ENCODE data around the gene PHYH. TPM values are rescaled to one million over a fixed set of nuclear protein-coding genes. Genes with fewer than 3 reads are reported as not detected.
"Not testable (repeated sequence)": the region's sequence is repeated elsewhere in the genome, so short reads cannot be mapped to it uniquely, and the experiment has no call there.

The PHYH gene
- total RNA-seq, 1 donor from 2014 or later, result 11.1 TPM

DNA sequence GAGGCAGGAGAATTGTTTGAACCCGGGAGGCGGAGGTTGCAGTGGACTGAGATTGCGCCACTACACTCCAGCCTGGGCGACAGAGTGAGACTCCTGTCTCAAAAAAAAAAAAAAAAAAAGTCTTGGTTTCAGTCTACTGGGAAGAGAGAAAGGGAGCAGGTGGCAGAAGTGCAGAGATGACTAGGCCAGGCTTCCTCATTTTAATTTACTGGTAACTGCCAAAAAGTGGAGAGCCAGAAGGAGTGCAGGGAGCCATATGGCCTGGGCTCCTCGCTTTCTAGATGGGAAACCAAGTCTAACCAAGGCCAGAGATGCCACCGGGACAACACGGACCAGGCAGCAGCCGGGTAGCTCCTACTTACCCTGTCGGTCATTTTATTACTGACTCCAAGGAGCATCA is 36.0 kb upstream of the PHYH start:
- intact Hi-C loops (cut with micrococcal nuclease), result no loop called here
- Mint-ChIP-seq H3K27me3 (ENCODE audit: insufficient read depth) (no peaks in the 10 kb centered on the region), H3K36me3 (ENCODE audit: low read depth) (peaks cover 43% of the 10 kb centered on the region), H3K9me3 (no peaks in the 10 kb centered on the region), H3K4me3 (no peak overlapping the region), H3K27ac (no peak overlapping the region), H3K4me1 (ENCODE audit: low read depth) (peaks cover 31% of the 10 kb centered on the region)
- DNase-seq (ENCODE audit: low spot score), result no peak

DNA sequence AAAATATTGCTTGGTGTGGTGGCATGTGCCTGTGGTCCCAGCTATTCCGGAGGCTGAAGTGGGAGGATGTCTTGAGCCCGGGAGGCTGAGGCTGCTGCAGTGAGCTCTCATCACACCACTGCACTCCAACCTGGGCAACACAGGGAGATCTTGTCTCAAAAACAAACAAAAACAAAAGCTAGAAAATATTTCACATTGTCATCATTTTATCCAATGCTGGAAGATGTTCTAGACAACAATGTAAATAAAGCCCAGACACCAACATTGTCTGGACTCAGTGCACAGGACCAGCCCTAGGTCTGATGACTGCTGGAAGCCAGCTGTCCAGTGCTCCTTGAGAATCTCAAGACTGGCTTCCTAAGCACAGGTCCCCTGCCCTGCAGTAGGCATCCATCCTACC is 34.7 kb upstream of the PHYH start:
- H3K4me1 Mint-ChIP-seq (ENCODE audit: low read depth), result peaks cover 19% of the 10 kb centered on the region
- no peaks in the 10 kb centered on the region for H3K27me3 Mint-ChIP-seq (ENCODE audit: insufficient read depth)
- H3K9me3 Mint-ChIP-seq, result no peaks in the 10 kb centered on the region
- no peak overlapping the region for H3K27ac Mint-ChIP-seq
- intact Hi-C loops (cut with micrococcal nuclease), result no loop called here
- DNase-seq (ENCODE audit: low spot score), result no peak
- no peak overlapping the region for H3K4me3 Mint-ChIP-seq
- H3K36me3 Mint-ChIP-seq (ENCODE audit: low read depth), result peaks cover 46% of the 10 kb centered on the region

DNA sequence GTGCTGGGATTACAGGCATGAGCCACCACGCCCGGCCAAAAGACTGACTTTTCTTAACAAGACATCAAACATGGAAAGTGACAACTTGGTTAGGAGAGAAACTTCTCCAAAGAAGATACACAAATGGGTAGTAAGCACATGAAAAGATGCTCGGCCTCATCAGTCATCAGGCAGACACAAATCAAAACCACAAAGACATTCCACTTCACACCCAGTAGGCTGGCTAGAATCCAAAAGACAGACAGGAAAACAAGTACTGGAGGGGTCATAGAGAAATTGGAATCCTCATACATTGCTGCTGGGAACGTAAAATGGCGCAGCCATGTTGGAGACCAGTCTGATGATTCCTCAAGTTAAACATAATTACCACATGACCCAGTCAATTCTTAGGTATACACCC is 31.8 kb upstream of the PHYH start:
- Mint-ChIP-seq H3K4me3 (no peak overlapping the region), H3K36me3 (ENCODE audit: low read depth) (peaks cover 46% of the 10 kb centered on the region), H3K27me3 (ENCODE audit: insufficient read depth) (no peaks in the 10 kb centered on the region), H3K27ac (no peak overlapping the region), H3K4me1 (ENCODE audit: low read depth) (peaks cover 8% of the 10 kb centered on the region), H3K9me3 (no peaks in the 10 kb centered on the region)
- intact Hi-C loops (cut with micrococcal nuclease), result no loop called here
- no peak for DNase-seq (ENCODE audit: low spot score)

DNA sequence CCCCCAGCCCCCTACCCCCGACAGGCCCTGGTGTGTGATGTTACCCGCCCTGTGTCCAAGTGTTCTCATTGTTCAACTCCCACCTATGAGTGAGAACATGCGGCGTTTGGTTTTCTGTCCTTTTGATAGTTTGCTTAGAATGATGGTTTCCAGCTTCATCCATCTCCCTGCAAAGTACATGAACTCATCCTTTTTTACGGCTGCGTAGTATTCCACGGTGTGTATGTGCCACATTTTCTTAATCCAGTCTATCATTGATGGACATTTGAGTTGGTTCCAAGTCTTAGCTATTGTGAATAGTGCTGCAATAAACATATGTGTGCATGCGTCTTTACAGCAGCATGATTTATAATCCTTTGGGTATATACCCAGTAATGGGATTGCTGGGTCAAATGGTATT is 31.1 kb upstream of the PHYH start:
- H3K27me3 Mint-ChIP-seq (ENCODE audit: insufficient read depth); H3K4me1 Mint-ChIP-seq (ENCODE audit: low read depth); H3K27ac Mint-ChIP-seq; H3K4me3 Mint-ChIP-seq; H3K9me3 Mint-ChIP-seq; intact Hi-C loops (cut with micrococcal nuclease); DNase-seq (ENCODE audit: low spot score): not testable (repeated sequence)
- peaks cover 45% of the 10 kb centered on the region for H3K36me3 Mint-ChIP-seq (ENCODE audit: low read depth)

DNA sequence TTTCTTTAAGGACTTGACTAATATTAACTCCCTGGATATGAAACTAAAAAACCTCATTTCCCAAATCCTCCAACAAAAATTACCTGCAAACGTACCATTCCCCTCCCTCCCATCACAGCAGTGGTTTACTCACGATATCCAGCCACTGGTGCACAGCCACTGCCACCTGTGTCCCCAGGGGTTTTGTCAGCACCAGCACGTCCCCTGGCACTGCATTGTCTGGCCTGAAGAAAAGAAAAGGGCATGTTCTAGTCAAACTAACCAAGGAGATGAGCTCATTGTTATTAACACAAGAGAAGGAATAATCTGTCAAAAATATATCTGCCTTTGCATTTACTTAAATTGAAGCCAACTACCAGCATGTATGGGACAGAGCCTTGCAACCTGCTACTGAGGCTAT is 29.7 kb upstream of the PHYH start:
- H3K4me1 Mint-ChIP-seq (ENCODE audit: low read depth), result no peaks in the 10 kb centered on the region
- H3K27me3 Mint-ChIP-seq (ENCODE audit: insufficient read depth), result no peaks in the 10 kb centered on the region
- intact Hi-C loops (cut with micrococcal nuclease), result no loop called here
- no peak overlapping the region for H3K27ac Mint-ChIP-seq
- peaks cover 53% of the 10 kb centered on the region for H3K36me3 Mint-ChIP-seq (ENCODE audit: low read depth)
- no peaks in the 10 kb centered on the region for H3K9me3 Mint-ChIP-seq
- no peak for DNase-seq (ENCODE audit: low spot score)
- H3K4me3 Mint-ChIP-seq, result no peak overlapping the region

DNA sequence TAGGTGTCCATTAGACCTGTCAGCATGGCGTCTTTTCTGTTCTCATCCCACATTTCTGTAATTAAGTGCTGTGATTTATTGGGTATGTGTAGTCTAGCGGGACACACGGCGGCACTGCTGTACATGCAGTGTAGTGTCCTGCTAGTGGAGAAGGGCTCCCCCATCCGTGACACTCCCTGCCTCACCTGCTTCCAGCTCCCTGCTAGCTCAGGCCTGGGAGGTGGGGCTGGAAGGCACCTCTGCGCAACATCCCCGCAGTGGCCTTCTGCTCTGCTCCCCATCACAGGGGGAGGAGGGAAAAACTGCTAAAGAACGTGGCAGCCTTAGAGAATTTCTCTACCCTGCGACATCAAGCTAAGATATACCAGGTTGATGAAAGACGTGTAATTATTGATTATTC is 28.7 kb upstream of the PHYH start:
- peaks cover 55% of the 10 kb centered on the region for H3K36me3 Mint-ChIP-seq (ENCODE audit: low read depth)

DNA sequence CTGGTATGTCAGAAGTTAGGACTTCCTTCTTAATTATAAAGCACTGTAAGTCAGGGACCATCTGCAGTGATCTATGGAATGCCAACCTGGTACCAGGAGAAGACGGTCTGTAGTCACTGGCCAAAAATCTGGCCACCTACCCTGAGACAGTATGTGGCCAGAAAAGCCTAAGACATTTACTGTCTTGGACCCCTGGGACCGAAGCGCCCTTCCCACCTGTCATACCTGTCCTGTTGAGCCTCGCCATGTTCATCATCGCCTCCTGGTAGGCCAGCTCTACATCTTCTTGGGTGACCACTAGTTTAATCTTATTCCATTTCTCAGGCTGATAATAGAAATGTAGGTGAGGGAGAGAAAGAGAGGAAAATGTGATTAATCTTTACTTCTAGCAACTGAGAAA is 28.3 kb upstream of the PHYH start:
- peaks cover 51% of the 10 kb centered on the region for H3K36me3 Mint-ChIP-seq (ENCODE audit: low read depth)
- no peak overlapping the region for H3K4me3 Mint-ChIP-seq
- DNase-seq (ENCODE audit: low spot score), result no peak
- intact Hi-C loops (cut with micrococcal nuclease), result no loop called here
- H3K4me1 Mint-ChIP-seq (ENCODE audit: low read depth), result no peaks in the 10 kb centered on the region
- H3K27ac Mint-ChIP-seq, result no peak overlapping the region
- H3K27me3 Mint-ChIP-seq (ENCODE audit: insufficient read depth), result no peaks in the 10 kb centered on the region
- no peaks in the 10 kb centered on the region for H3K9me3 Mint-ChIP-seq

More for the DNA sequence above, 28.7 kb upstream of the PHYH start:
- no peaks in the 10 kb centered on the region for H3K9me3 Mint-ChIP-seq
- H3K27me3 Mint-ChIP-seq (ENCODE audit: insufficient read depth), result no peaks in the 10 kb centered on the region
- no peaks in the 10 kb centered on the region for H3K4me1 Mint-ChIP-seq (ENCODE audit: low read depth)
- DNase-seq (ENCODE audit: low spot score), result no peak
- intact Hi-C loops (cut with micrococcal nuclease), result no loop called here
- no peak overlapping the region for H3K4me3 Mint-ChIP-seq
- no peak overlapping the region for H3K27ac Mint-ChIP-seq

DNA sequence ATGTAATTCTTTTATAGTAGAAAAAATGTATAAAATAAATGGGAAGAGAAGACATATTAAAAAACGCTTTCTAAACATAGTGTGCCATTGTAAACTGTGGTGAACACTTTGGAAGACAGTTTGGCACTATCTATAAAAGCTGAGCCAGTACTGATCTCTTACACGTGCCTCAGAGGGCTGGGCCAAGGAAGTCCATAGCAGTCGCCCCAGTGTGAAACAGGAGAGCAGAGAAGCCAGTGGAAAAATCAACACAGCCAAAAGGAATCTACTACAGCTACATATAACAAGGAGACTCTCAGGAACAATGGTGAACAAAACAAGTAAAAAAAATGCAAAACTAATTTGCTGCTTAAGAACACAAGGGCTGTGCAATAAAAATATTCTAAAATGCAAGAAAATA is 27.7 kb upstream of the PHYH start:
- intact Hi-C loops (cut with micrococcal nuclease), result no loop called here
- DNase-seq (ENCODE audit: low spot score), result no peak
- no peaks in the 10 kb centered on the region for H3K27me3 Mint-ChIP-seq (ENCODE audit: insufficient read depth)
- no peaks in the 10 kb centered on the region for H3K4me1 Mint-ChIP-seq (ENCODE audit: low read depth)
- no peaks in the 10 kb centered on the region for H3K9me3 Mint-ChIP-seq
- no peak overlapping the region for H3K27ac Mint-ChIP-seq
- peaks cover 53% of the 10 kb centered on the region for H3K36me3 Mint-ChIP-seq (ENCODE audit: low read depth)
- no peak overlapping the region for H3K4me3 Mint-ChIP-seq

DNA sequence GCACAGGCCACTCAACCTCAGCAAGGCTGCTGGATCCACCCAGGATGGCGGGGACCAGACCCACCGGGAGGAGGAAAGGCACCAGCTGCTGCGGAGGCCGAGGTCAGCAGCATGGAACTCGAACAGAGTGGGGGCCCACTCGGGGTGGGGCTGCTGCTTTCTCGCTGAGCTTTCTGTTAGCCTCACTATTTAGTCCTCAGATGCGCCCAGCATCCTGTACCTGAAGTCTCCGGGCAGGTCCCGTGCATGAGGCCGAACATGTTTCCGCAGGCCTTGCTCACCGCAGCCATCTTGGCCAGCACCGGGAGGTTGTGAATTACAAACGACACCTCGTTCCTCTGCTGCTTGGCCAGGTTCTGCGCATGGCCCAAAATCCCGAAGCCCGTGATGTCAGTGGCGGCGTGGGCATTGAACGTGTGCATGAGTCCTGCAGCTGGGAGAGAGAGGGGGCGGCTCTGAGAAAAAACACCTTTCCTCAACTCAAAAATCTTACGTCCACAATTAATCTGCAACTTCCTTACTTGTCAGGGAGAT is 22.8 kb upstream of the PHYH start:
- no peaks in the 10 kb centered on the region for H3K4me1 Mint-ChIP-seq (ENCODE audit: low read depth)
- H3K4me3 Mint-ChIP-seq, result no peak overlapping the region
- H3K27me3 Mint-ChIP-seq (ENCODE audit: insufficient read depth), result no peaks in the 10 kb centered on the region
- H3K27ac Mint-ChIP-seq, result no peak overlapping the region
- H3K36me3 Mint-ChIP-seq (ENCODE audit: low read depth), result peaks cover 31% of the 10 kb centered on the region
- no peaks in the 10 kb centered on the region for H3K9me3 Mint-ChIP-seq
- intact Hi-C loops (cut with micrococcal nuclease), result no loop called here
- DNase-seq (ENCODE audit: low spot score), result no peak

DNA sequence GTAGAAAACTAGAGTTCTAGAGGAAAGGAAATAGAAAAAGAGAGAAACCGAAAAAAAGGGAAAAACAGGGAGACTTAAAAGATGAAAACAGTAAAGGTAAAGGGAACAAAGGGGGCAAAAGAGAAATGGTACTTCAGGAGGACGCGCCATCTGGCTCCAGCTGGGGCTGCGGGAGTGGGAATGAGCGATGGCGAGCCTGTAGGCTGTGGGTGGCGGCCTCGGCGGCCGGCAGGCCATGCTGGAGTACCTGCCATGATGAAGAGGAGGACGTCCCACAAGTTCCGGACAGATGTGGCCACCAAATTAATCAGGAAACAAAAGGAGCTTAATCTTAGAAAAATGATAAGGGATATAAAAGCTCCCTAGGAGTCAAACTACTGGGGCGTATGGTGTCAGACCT is 21.7 kb upstream of the PHYH start:
- DNase-seq (ENCODE audit: low spot score), result no peak
- Mint-ChIP-seq H3K4me3 (no peak overlapping the region), H3K27me3 (ENCODE audit: insufficient read depth) (no peaks in the 10 kb centered on the region), H3K4me1 (ENCODE audit: low read depth) (no peaks in the 10 kb centered on the region), H3K9me3 (no peaks in the 10 kb centered on the region), H3K27ac (no peak overlapping the region), H3K36me3 (ENCODE audit: low read depth) (peaks cover 30% of the 10 kb centered on the region)
- intact Hi-C loops (cut with micrococcal nuclease), result no loop called here

DNA sequence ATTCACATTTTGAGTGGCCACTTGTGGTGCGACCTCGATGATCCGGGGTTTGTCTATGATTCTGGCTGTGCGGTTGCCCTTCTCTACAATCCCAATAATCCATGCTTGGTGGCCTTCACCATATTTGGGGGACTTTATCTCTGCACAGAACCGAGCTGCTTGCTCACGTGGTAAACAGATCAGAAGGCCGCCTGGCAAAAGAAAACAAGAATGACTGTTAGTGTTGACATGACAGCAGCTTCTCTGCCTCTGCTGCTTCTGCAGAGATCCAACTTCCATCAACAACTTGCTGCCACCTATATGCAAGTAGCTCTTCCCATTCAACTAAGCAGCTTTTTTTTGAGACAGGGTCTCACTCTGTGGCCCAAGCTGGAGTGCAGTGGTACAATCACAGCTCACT is 19.3 kb upstream of the PHYH start:
- intact Hi-C loops (cut with micrococcal nuclease), result no loop called here
- DNase-seq (ENCODE audit: low spot score), result no peak
- no peaks in the 10 kb centered on the region for H3K4me1 Mint-ChIP-seq (ENCODE audit: low read depth)
- H3K27ac Mint-ChIP-seq, result no peak overlapping the region
- peaks cover 16% of the 10 kb centered on the region for H3K36me3 Mint-ChIP-seq (ENCODE audit: low read depth)
- H3K27me3 Mint-ChIP-seq (ENCODE audit: insufficient read depth), result no peaks in the 10 kb centered on the region
- H3K4me3 Mint-ChIP-seq, result no peak overlapping the region
- H3K9me3 Mint-ChIP-seq, result no peaks in the 10 kb centered on the region

DNA sequence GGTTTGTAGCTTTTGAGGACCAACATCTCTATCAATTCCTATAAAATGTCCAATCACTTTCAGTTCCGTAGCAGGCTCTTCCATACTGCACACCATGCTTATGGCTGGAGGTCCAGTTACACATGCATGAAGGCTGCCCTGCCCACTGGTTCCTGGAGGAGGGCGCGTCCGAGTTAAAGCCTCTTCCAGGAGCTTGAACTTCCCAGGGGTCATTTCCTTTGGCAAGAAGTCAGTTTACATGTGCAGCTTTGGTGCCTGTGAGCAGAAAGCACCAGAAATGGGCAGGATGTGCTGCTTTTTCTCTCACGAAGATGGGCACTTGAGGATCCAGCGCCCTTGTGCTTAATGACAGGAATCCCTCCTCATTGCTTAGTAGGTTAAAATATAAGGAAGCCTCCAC is 17.6 kb upstream of the PHYH start:
- Mint-ChIP-seq H3K4me1 (ENCODE audit: low read depth) (no peaks in the 10 kb centered on the region), H3K36me3 (ENCODE audit: low read depth) (peaks cover 11% of the 10 kb centered on the region), H3K4me3 (no peak overlapping the region), H3K27ac (no peak overlapping the region), H3K27me3 (ENCODE audit: insufficient read depth) (no peaks in the 10 kb centered on the region), H3K9me3 (no peaks in the 10 kb centered on the region)
- intact Hi-C loops (cut with micrococcal nuclease), result no loop called here
- no peak for DNase-seq (ENCODE audit: low spot score)

DNA sequence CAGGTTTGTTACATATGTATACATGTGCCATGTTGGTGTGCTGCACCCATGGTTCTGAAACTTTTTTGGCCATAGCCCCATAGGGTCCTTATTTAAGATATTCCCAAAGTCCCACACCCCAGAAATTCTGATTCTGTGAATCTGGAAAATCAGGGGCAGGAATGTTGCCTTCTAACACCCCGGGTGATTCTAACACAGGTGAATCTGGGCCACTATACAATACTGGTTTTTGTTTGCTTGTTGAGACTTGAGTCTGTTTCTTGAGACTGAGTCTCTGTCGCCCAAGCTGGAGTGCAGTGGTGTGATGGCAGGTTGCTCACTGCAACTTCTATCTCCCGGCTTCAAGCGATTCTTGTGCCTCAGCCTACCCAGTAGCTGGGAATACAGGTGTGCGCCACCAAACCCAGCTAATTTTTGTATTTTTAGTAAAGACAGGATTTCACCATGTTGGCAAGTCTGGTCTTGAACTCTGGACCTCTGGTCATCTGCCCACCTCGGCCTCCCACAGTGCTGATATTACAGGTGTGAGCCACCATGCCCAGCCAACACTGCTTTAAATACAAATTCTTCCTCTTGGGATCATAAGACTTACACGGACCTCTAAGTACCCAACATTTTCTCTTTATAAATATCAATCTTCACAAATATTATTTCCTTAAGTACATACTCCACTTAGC is 16.9 kb upstream of the PHYH start:
- no peak overlapping the region for H3K4me3 Mint-ChIP-seq
- intact Hi-C loops (cut with micrococcal nuclease), result no loop called here
- DNase-seq (ENCODE audit: low spot score), result no peak
- no peaks in the 10 kb centered on the region for H3K27me3 Mint-ChIP-seq (ENCODE audit: insufficient read depth)
- no peaks in the 10 kb centered on the region for H3K4me1 Mint-ChIP-seq (ENCODE audit: low read depth)
- peaks cover 8% of the 10 kb centered on the region for H3K36me3 Mint-ChIP-seq (ENCODE audit: low read depth)
- H3K9me3 Mint-ChIP-seq, result no peaks in the 10 kb centered on the region
- H3K27ac Mint-ChIP-seq, result no peak overlapping the region

DNA sequence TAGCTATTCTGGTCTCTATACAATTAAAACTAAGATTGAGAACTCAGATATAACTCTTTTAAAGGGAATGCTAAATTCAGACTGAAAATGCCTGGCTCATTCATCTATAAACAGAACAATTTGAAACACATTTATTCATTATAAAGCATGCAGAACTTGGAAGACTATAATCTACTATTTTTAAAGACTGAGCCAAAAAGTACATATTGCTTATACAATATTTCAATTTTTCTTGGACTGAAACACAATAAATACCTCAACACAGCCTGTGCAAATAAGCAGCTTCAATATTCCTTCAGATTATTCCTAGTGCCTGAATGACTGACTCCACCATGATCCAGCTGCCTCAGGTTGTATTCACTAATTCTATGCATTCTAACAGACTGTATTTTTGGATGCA is 15.5 kb upstream of the PHYH start:
- intact Hi-C loops (cut with micrococcal nuclease), result no loop called here
- Mint-ChIP-seq H3K9me3 (no peaks in the 10 kb centered on the region), H3K4me3 (no peak overlapping the region), H3K36me3 (ENCODE audit: low read depth) (peaks cover 4% of the 10 kb centered on the region), H3K4me1 (ENCODE audit: low read depth) (no peaks in the 10 kb centered on the region), H3K27me3 (ENCODE audit: insufficient read depth) (peaks cover 3% of the 10 kb centered on the region), H3K27ac (no peak overlapping the region)
- DNase-seq (ENCODE audit: low spot score), result no peak
